ELR (cell line): Measurements from ENCODE around the gene DUSP8.

Experiments
- DNase-seq: peaks from one replicate; pipeline ENCODE4 v3.0.0-alpha.2; 2015; ENCODE audit warnings: low read depth

The DUSP8 gene

DNA sequence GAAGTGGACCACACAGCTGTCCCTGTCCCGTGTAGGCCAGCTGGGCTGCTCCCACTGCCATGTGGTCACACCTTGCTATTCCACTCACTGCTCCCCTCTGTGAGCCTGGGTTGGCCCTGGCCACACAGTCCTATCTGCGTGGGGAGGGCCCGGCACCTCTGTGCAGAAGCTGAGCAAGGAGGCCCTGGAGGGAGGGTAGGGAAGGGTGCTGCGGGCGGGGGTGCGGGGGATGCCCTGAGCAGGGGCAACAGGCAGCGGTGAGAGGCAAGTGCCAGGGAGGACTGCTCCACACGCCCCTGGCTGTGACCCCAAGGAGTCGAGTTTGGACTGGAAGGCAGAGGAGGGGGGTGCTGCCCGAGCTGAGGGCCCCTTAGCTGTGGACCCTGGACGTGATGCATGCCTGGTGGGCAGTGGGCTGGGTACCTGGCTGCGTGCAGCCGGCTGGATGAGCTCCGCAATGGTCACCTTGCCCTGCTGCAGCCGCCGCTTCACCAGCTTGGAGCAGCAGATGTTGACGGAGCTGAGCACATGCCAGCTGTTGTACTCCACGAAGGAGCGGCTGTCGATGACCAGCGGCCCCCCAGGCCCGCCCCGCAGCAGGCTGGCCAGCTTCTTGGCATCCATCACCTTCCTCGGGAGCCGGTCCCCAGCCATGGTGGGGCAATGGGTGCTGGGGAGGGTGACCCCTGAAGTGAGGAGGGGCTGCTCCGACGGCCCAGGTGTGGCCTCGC lies 6.7 kb downstream of the DUSP8 start:
- no peak for DNase-seq

DNA sequence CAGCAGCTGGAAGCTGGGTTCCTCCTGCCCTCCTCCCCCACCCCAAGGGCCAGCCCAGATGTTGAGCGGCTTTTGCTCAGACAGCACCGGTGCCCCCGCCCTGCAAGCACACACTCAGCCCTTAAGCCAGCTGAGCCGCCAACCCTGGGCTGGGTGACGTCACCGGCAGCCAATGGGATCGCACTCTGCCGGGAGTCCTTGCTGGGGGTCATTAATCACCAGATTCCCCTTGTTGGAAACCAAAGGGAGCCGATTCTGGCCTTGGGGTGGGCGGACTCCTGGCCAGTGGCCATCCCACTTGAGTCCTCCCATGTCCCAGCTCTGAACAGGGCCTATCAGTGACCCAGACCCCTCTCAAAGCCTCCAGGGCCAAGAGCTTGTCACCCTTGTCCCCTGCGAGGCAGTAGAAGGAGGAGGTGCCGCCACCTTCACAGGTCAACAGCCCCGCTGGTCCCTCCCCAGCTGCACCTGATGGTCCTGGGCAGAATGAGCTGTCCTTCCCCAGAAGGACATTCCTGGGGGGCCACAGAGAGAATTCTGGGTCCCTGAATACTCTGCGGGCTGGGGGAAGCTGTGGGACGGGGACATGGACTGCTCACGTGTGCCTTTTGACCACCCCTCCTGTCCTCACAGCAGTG lies 7.4 kb downstream of the DUSP8 start:
- peak; percentile 83 for DNase-seq

DNA sequence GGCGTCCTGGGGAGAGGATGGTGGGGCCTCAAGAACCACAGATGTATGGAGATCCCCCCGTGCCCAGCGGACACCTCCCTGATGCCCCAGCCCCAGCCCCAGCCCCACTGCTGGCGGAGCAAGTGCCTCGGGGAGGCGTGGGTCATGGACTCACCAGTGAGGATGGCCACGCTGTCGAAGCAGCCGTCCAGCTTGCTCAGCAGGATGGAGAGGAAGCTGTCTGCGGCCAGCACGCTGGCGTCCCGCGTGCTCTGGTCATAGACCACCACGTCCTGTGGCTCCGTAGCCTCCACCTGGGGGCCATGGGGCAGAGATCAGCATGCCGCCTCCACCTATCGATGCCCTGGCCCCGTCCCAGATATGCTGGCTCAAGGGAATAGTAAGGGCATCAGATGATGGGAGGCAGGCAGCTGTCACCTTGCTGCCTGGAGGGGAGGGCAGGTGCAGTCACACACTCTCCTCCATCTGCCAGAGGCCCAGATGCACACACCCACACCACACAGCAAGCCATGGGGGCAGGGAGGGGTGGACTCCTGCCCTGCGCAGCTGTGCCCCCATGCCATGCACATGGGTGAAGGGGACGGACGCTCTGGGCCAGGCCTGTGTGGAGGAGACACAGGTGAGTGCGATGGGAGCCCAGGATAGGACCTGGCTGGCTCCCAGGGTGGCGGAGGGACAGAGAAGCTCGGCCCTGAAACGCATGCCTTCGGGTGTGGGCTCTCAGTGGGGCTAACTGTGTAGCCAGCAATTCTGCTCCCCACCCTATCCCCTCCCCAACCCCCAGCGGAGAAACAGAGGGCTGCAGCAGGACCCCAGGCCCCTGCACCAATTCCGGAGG lies 8.2 kb downstream of the DUSP8 start:
- DNase-seq = no peak

DNA sequence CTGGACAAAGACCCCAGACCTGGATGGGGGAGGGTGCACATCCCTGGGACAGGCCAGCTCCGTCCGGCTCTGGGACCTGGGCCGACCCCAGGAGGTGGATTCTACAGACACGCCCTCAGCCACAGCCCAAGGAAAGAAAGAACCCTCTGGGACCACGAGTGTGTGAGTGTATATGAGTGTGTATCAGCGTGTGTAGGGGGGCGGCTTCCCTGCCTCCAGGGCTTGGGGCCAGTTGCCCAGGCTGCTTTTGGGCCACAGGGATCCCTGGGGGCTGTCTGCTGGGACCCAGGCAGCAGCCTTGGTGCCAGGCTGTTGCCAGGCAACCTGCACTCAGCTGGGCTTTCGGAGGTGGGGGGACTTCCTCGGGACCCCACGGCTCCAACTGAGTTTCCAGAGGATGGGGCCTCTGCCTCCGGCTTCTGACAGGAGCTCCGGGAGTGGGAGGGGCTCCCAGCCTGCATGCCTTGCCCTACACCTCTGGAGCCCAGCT lies 8.9 kb downstream of the DUSP8 start:
- DNase-seq = no peak

DNA sequence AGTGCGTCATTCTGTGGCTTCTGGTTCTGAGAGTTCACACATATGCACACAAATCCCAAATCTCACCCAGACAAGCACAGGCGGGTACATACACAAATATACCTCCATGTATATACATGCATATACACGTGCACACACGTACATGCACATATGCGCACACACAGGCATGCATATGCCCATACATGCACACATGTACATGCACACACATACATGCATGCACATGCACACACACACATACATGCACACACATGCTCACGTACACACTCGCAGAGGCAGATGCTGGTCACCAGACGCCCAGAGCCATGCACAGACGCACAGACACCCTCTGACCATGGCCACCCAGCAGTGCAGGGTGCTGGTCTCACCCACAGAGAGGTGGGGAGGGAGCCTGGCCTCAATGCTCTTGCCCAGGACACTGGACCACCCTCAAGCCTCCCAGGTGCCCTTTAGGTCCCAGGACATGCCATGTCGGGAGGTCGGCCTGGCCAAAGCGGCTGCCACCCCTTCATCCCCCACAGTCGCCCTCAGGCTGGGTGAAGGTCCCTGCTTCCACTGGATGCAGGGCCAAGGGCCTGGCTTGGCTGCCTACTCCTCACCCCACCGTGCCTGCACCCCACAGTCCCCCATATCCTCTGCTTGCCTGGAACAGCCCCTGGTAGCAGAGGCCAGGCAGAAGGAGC lies 9.5 kb downstream of the DUSP8 start:
- DNase-seq = no peak

DNA sequence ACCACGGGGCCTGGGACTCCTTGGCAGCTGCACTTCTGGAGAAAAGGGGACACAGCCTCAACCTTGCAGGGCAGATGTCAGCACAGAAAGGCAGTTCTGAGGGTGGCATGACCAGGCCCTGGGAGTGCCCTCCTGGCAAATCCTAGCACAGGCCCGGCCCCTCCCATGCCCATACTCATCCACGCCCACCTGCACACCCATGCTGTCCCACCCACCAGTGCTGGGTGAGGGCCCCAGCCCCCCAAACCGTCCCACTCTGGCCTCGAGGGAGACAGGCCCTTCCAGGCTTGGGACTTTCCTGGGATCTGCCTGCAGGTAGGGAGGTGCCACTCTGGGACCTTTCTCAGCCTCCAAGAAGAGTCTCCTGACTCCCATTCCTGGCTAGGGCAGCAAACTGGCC lies 10.1 kb downstream of the DUSP8 start:
- no peak for DNase-seq

DNA sequence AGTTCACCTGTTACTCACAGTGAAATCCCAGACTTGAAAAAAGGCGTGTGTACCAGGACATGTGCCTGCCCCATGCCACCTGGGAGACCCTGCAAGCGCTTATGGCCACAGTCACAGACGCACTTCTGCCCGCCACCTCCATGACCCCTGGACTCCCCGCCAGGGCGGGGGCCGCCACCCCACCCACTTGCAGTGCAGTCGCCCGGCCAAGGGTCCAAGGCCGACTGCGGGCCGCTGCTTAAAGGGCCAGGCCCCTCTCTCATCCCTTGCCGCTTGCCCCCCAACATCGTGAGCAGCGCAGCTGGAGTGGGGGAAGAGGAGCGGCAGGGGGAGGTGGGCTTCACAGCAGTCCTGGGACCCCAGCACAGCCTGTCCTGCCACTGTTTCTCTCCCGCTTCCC lies 10.8 kb downstream of the DUSP8 start:
- DNase-seq = no peak

DNA sequence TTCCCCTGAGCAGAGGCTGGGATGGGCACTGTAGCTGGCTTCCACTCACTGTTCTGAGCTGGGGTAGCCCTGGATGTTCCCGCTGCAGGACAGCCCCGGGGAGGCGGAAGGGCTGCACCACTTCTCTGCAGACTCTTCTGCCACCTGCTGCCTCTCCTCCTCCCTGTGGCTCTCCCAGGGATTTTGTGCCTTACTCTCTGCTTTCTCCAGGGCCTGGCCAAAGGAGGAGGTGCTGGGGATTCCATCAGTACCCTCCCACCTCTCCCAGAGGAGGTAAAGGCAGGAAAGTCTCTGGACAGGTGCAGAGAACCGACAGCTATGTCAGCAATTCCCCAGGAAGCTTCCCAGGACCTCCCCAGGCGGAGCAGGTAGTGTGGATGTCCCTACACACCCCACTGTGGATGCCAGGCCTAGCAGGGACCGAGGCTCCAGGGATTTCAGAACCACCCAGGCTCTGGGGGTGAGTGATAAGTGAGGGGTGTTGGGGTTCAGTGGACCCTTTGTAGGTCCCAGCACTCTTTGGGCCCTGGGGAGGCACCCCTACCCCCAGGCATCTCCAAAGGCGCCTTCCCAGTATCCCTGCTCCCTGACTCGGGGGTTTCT lies 11.3 kb downstream of the DUSP8 start:
- no peak for DNase-seq

DNA sequence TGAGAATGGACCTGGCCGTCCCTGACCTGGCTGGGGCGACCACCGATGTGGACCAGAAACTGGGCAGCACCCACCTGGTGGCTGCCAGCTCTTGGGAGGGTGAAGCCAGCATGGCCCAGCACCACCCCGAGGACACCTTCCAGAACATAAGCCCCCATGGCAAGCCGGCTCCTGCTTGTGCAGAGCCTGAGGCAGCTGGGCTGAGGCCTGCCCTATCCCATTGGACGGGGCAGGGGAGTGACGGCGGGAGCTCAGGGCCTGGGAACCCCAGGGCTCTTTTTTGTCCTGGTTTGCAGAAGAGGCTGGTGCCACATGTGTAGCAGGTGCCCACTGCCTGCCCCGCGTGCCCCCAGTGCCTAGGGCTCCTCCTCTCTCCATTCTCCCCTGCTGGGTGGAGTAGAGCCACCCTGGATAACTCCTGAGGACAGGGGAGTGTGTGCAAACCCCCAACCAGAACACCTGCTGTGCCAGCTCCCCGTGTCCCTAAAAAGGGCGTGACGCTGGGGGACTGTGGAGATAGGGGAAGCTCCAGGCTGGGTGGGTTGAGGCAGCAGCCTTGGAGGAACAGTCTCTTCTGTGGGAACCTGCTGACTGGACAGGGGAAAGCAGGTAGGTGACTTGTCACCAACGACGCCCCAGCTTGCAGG lies 11.9 kb downstream of the DUSP8 start:
- no peak for DNase-seq

DNA sequence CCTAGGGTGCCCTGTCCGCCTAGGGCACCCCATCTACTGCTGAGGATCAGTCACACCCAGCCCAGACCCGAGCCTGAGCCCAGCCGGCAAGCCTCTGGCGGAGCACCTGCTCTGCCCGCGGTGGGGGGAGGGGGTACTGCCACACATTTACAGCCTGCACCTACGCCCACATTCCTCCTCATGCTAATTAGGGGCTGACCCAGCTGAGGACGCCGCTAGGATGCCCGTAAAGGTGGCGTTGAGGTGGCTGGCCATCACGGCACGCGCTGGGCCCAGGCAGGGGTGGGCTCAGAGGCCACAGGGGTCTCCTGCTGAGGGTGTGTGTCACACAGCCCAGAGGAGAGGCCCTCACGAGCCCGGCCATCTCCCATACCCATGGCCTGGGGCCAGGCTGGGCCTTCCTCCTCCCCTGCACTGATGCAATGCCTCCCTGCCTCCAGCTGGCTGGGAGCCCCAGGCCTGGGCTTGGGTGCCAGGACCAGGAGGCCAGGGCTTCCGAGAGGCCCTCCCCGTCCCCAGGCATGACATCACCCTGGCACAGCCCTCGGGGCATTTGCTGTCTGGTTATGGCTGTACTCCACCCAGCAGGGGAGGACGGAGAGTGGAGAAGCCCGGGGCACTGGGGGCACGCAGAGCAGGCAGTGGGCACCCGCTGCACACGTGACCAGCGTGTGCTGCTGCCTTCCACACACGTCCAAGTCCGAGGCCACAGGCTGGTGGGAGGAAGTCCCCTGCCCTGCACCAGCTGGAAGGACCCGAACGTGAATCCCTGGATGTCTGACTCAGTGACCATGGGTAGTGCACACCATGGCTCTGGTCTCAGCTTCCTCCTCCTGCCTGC lies 12.7 kb downstream of the DUSP8 start:
- peak; percentile 48 for DNase-seq

DNA sequence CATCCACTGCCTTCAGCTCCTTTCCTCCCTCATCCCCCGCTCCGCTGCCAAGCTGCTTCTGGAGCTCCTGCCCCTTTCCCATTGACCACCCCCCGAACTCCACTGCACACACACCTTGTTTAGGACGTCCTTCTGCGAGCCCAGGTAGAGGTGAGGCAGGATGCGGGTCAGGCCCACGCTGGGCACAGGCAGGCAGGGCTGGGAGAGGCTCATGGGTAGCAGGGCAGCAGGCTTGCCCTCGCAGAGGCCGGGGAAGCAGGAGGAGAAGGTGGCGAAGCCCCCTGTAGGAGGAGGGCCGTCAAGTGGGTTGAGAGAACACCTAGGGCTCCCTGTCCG lies 13.3 kb downstream of the DUSP8 start:
- no peak for DNase-seq

DNA sequence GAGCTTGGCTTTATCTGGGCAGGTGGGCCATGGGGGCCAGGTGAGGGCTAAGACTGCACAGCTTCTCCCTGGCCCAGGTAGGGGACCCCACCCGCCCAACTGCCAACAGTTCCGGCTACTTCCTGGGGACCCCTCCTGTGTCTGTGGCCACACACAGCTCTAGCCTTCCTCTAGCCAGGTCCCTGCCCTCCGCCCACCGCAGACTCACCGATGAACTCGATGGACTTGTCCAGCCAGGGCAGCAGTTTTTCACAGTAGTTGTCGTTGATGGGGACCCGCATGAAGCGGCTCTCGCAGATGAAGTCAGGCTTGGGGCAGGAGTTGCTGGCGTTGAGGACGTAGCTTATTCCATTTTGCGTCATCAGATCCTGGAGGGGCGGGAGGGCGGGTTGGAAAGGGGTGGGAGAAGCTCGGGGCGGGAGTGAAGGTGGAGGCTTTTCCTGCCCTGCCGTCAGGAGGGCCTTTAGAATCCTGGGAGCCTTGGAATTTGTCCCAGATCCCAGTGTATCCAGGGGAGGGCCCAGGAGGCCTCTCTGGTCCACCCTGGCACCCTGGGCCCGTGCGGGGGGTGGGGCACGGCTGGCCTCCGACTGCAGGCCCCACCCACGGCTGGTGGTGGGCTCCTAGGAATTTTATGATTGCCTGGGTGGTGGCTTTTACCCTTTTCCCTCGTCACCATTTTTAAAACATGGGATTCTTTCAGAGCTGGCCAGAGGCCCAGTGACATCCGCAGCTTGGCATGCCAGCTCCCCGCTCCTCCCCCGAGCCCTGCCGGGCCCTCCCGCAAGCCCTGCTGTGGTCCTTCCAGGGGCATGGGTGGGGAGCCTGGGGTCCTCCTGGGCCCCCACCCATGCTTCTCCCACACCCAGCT lies 13.9 kb downstream of the DUSP8 start:
- peak; percentile 52 for DNase-seq

DNA sequence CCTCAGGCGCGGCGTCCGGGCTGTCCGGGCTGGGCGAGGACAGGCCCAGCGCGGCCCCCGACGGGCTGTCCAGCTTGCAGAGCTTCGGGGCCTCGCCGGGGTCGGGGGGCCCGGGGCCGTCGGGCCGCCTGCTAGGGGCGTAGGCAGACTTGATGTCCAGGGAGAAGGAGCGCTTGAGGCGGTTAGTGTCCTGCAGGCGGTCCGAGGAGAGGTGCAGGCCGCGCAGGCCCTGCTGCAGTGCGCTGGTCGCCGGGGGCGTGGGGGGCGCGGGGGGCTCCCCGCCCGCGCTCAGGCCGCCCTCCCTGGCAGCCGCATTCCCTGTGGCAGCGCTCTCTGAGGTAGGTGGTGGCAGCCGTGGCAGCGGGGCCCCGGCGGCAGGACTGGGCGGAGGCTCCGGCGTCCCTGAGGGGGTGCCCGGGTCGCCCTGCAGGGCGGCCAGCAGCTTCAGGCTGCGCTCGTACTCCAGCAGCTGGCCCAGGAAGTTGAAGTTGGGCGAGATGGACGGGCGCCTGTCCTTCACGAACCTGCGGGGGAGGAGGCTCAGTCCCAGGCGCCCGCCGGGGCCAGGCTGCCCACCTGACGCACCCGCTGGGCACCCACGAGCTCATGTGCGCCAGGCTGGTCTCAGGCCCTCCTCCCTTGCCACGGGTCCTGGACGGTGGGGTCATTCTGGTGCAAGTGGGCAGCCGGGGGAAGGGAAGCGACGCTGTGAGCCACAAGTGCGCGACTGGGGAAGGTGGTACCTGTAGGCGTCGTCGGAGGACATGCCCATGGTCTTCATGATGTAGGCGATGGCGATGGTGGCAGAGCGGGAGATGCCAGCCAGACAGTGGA lies 14.8 kb downstream of the DUSP8 start:
- DNase-seq = no peak

DNA sequence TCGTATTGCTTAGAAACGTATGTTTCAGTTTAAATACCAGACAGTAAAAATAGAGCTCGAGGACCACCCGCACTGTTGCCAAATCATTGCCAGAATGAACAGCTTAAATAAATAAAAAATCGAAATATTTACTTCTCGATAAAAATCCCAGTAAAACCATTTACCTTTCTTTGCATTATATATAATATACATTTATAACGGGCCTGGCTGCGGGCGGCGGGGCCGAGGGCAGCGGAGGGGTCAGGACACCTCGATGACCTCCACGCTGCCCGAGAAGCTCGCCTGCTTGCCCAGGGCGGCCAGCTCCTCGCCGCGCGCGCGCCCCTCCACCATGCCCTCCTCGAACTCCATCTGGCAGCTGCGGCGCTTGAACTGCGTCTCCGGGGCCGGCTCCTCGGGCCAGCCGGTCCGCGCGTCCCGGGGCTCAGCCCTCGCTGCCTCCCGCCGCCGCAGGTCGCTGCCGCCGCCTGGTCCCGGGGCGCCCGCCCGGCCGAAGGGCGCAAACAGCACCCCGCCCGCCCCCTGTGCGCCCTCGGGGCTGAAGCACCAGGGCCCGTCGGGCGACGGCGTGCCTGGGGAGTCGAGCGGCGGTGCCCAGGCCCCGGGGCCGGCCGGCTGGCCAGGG lies 15.7 kb downstream of the DUSP8 start:
- DNase-seq = no peak

DNA sequence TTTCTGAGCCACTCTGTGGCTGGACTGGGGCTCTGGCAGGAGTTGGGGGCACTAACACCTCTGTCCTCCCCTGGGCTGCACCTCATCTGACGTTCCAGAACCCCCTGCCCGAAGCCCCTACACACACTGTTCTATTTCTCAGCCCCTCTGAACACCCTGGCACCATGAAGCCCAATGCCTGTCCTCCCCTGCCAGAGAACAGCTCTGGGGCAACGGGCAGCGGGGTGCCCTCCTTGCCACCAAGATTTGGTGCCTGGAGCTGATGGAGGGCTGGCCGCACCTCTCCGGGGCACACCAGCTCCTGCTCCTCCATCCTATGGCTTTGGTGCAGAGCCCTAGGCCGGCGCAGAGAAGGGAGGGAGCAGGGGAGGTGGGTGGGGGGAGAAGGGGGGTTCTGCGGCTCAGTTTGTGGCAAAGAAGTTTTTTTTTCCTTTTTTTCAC lies 16.3 kb downstream of the DUSP8 start:
- DNase-seq = no peak

DNA sequence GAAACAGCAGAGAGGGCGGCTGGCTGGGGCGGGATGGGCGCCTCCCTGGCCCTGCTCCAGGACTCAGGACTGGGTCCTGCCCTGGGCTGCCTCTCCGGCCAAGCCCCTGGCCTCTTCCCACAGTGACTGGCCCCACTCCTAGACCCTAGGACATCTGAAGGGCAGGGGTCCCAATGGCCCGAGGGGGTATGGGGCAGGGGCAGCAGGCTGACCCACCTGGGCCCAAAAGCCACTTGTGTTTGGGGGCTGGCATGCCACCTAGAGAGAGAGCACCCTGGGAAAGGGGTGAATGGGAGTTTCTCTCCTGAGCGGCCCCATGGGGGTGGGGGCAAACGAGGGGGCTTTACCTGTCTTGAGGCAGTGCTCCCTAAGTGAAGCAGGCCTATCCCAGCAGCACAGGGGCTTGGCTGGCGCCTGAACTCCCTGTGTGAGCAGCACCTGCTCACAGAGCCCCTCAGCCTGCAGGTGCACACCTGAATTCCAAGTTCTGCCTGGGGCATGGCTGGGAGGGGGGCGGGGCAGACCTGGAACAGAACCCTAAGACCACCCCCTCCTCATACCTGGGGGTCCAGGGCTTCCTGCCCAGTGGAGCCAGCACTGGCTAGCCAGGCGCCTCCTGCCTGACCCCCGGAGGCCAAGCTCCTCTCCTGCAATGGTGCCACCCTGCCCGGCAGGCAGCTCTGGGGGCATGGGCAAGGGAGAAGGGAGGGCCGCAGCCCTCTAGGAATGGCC lies 16.9 kb downstream of the DUSP8 start:
- DNase-seq = no peak

DNA sequence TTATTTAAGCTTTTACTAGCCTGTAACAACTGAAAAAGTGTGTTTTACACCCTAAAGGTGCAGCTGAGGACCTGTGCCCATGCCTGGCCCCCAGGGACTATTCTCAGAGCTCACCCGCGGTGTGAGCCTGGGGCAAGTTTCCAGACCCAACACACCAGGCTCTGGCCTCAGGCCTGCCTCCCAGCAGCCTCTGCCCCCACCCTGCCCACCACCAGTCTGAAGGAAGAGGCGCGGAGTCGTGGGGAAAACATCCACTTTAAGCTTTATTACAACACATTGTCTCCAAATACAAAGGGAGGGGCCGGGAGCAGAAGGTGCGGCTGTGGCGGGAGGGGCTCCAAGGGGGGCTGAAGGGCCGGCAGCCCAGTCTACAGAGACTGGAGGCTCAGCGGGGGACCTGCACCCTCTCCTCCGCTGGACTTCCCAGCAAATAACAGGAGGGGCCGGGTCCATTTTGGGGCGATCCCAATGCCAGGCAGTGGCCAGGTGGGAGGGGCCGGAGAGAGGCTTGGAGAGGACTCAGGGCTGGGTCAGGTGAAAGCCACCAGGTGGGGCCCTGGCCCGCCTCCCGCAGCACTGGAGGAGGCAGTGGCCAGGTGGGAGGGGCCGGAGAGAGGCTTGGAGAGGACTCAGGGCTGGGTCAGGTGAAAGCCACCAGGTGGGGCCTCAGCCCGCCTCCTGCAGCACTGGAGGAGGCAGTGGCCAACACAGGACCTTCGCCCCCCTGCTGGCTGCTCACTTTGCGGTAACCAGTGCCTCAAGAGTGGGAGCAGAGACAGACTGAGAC lies 18.1 kb downstream of the DUSP8 start:
- DNase-seq = no peak
